GM12891 (cell line): ENCODE data around the gene MCCC1.

ENCODE experiments used
- POLR2A ChIP-seq: IDR thresholded peaks from 2 replicates; pipeline ENCODE4 v1.6.1; 2011; ENCODE audit warnings: low read depth, low read length, control low read depth
- POLR2AphosphoS5 ChIP-seq: IDR thresholded peaks from 2 replicates; pipeline ENCODE4 v1.6.1; 2011; ENCODE audit warnings: low read depth, low read length, control low read depth
- TAF1 ChIP-seq: IDR thresholded peaks from 2 replicates; pipeline ENCODE4 v1.6.1; 2011; ENCODE audit warnings: low read depth, low read length, control low read depth

- TF ChIP-seq POLR2AphosphoS5 (no peak), POLR2A (no peak), TAF1 (no peak)
Observed at GRCh38 chr3:183092256-183092655, 7.0 kb downstream of the MCCC1 start.
